ENCODE measurements around the gene HYI.

HYI gene

DNA sequence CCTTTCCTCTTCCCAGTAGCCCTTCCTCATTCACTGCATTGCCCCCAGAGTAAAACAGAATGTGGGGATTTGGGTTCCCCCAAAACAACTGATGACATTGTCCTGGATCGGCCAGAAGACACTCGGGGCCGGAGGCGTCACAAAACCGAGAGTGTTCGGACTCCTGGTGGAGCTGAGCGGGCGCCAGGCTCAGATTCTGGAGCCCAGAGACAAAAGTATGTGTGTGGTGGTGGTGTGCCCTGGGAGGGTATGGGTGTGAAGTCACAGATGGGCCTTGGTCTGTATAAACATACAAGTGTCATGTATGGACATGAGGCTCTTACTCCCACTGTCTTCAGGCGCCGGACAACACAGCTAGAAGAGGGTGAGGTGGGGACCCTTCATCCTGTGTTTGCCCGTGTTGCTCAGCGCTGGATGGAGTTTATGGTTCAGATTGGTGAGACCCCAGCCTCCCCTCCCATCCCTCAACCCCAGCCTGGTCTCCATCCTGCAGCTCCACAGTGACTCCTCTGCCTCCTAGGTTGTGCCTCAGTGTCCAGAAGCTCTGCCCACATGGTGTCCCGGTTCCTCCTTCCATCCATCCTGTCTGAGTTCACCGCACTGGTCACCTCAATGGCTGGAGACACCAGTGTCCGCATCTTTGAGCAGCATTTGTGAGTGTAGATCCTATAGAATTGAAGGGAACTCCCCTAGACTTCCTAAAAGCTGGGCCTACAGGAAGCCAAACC lies 12.4 kb downstream of the HYI start:
- no peak overlapping the region for H3K27ac ChIP-seq
- TF ChIP-seq, protein P1, sequence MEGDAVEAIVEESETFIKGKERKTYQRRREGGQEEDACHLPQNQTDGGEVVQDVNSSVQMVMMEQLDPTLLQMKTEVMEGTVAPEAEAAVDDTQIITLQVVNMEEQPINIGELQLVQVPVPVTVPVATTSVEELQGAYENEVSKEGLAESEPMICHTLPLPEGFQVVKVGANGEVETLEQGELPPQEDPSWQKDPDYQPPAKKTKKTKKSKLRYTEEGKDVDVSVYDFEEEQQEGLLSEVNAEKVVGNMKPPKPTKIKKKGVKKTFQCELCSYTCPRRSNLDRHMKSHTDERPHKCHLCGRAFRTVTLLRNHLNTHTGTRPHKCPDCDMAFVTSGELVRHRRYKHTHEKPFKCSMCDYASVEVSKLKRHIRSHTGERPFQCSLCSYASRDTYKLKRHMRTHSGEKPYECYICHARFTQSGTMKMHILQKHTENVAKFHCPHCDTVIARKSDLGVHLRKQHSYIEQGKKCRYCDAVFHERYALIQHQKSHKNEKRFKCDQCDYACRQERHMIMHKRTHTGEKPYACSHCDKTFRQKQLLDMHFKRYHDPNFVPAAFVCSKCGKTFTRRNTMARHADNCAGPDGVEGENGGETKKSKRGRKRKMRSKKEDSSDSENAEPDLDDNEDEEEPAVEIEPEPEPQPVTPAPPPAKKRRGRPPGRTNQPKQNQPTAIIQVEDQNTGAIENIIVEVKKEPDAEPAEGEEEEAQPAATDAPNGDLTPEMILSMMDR (conservative IDR thresholded peaks at IDR 0.05), result no peak
- no peak for TF ChIP-seq ZFX (IDR thresholded peaks at IDR 0.05)

DNA sequence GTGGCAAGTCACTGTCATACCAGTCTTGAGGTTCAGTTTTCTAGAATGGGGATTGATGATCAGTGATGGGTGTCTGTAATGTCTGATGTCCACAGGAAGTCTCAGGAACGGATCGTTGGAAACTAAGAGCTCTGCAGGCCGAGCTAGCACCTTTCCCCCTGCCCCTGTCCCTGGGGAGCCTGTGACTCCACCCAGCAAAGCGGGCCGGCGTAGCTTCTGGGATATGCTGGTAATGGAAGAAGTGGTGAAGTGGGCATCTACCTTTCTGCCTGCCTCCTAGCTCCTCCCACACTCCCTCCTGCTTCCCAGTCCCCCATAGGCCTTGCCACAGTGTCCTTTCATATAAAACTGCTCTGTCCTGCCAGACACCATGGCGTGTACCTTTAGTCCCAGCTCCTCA lies 13.4 kb downstream of the HYI start:
- TF ChIP-seq ZFX (IDR thresholded peaks at IDR 0.05), result no peak
- TF ChIP-seq, protein P1 (conservative IDR thresholded peaks at IDR 0.05), result no peak
- no peak overlapping the region for H3K27ac ChIP-seq

DNA sequence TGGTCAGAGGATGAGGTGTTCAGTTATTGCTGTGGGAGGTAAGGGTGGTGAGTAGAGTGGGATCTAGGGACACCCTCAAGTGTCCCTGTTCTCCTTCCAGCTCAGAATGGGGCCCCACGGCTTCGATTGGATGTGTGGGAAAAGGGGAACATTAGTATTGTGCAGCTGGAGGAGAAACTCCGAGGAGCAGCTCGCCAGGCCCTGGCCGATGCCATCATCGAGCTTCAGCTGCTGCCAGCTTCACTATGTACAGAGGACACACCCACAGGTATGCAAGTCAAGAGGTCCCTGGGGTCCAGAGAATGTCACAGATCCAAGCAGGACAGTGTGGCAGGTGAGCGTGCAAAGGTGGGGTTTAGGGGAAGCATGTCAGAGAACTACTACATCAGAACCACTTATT lies 13.9 kb downstream of the HYI start:
- TF ChIP-seq, protein P1 (conservative IDR thresholded peaks at IDR 0.05), result no peak
- TF ChIP-seq ZFX (IDR thresholded peaks at IDR 0.05), result no peak
- H3K27ac ChIP-seq, result no peak overlapping the region

DNA sequence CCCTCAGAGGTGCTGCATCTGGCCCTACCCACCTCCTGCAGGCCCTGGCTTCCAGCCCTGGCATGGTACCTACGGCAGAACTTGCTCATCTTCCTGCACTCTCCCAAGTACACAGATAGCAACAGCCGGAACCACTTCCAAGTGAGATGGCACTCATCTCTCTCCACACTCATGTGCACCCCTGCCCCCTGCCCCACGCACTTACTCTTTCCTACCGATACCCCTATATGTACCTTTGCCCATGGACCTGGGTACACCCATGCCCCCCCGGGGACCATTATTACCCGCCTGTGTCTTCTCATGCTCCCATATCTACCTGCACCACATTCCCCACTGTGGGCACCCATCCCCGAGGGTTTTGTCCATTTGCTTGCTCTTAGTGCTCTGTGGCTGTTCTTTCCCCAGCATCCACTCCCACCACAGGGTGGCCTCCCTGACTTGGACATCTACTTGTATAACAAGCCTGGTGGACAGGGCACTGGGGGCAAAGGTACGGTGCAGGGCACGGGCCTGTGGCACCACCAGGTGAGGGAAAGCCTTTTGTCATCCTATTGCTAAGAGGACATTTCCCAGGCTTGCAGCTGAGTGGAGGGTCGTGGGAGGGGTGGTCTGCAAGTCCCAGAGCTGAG lies 14.7 kb downstream of the HYI start:
- H3K27ac ChIP-seq, result no peak overlapping the region
- TF ChIP-seq, protein P1 (conservative IDR thresholded peaks at IDR 0.05), result no peak
- no peak for TF ChIP-seq ZFX (IDR thresholded peaks at IDR 0.05)

DNA sequence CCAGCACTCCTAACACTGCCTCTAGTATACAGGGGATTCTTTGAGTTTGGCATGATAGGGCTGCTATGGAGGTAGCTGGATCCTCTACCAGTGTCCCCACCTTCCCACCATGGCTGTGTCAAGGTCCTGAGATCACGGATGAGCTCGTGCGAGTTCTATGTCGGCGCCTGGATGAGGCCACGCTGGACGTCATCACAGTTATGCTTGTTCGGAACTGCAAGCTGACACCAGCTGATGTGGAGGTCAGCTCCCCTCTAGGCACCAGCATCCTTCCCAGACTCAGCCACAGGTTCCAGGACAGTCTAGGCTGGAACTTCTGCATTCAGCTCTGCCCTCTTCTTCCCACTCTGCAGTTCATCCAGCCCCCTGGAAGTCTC lies 15.2 kb downstream of the HYI start:
- TF ChIP-seq, protein P1 (conservative IDR thresholded peaks at IDR 0.05), result no peak
- no peak for TF ChIP-seq ZFX (IDR thresholded peaks at IDR 0.05)
- no peak overlapping the region for H3K27ac ChIP-seq

DNA sequence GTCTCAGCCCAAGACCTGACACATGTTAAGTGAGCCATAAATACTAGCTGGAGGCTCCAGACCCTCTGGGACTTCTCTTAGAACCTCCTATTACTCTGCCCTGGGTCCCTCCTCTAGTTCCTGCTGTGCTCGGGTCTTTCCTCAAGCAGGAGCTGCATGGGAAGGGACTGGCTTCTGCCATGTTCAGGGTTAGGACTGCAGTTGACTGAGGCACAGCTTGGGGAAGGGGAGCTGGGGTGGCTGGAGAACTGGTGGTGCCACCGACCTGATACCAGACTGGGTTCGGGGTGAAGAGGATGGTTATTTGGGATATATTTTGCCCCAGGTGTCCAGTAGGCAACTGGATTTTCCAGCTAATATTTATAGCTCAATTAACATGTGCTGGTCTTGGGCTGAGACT lies 15.7 kb downstream of the HYI start:
- no peak overlapping the region for H3K27ac ChIP-seq
- TF ChIP-seq, protein P1 (conservative IDR thresholded peaks at IDR 0.05), result no peak
- no peak for TF ChIP-seq ZFX (IDR thresholded peaks at IDR 0.05)
